ENCODE measurements around the gene NEO1.

Gene NEO1

DNA sequence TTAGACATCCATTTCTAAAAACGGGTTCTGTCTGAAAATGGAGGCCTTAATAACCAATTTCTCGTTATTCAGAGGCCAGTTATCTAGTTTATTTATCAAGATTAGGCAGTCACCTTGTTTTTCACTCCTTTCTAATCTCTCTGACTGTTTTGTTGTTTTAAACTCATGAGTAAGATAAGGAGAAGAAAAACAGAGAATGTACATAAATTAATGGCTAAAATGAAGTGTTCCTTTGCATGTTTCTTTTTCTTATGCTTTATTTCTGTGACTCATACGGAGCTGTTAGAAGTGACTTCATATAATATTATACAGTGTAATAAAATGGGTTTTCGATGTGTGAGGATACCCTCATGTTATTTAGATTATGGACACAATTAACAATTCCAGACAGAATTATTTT is 22.0 kb downstream of the NEO1 start:
- H3K27me3 ChIP-seq (ENCODE audit: low read length): no peaks in the 10 kb centered on the region
- no peaks in the 10 kb centered on the region for H3F3A ChIP-seq (ENCODE audit: insufficient read depth)
- H2AFZ ChIP-seq (ENCODE audit: low read depth, low read length, severe bottlenecking): no peak overlapping the region
- no peak overlapping the region for H3K4me3 ChIP-seq (ENCODE audit: insufficient read depth, low read length, poor library complexity, severe bottlenecking)
- no peaks in the 10 kb centered on the region for H3K79me2 ChIP-seq (ENCODE audit: insufficient read depth, low read length)
- TF ChIP-seq EZH2phosphoT487 (conservative IDR thresholded peaks at IDR 0.05; ENCODE audit: low read length) (no peak), CTCF (IDR thresholded peaks at IDR 0.05; ENCODE audit: insufficient read depth, low read length, poor library complexity, severe bottlenecking) (no peak)
- H3K36me3 ChIP-seq (ENCODE audit: low read length): no peaks in the 10 kb centered on the region
- H4K20me1 ChIP-seq (ENCODE audit: low read depth, low read length): no peaks in the 10 kb centered on the region
- H3K4me2 ChIP-seq (ENCODE audit: low read depth, low read length, poor library complexity, severe bottlenecking): no peak overlapping the region
- no peak overlapping the region for H3K9ac ChIP-seq (ENCODE audit: low read length)
- no peaks in the 10 kb centered on the region for H3K9me2 ChIP-seq (replicated peaks; ENCODE audit: insufficient read depth, low read length)
- H3K27ac ChIP-seq (ENCODE audit: low read depth, low read length): no peak overlapping the region
- no peaks in the 10 kb centered on the region for H3K9me3 ChIP-seq (ENCODE audit: insufficient read depth, low read length)

GRCh38 chr15:73075160-73075859 is 23.0 kb downstream of the NEO1 start:
- Histone ChIP-seq H3K27me3 (ENCODE audit: low read length) (no peaks in the 10 kb centered on the region), H3K4me2 (ENCODE audit: low read depth, low read length, poor library complexity, severe bottlenecking) (no peak overlapping the region), H3K9me3 (ENCODE audit: insufficient read depth, low read length) (no peaks in the 10 kb centered on the region), H4K20me1 (ENCODE audit: low read depth, low read length) (no peaks in the 10 kb centered on the region), H3F3A (ENCODE audit: insufficient read depth) (no peaks in the 10 kb centered on the region), H2AFZ (ENCODE audit: low read depth, low read length, severe bottlenecking) (no peak overlapping the region), H3K36me3 (ENCODE audit: low read length) (no peaks in the 10 kb centered on the region), H3K27ac (ENCODE audit: low read depth, low read length) (no peak overlapping the region), H3K4me3 (ENCODE audit: insufficient read depth, low read length, poor library complexity, severe bottlenecking) (no peak overlapping the region), H3K9ac (ENCODE audit: low read length) (no peak overlapping the region), H3K79me2 (ENCODE audit: insufficient read depth, low read length) (no peaks in the 10 kb centered on the region), H3K9me2 (replicated peaks; ENCODE audit: insufficient read depth, low read length) (no peaks in the 10 kb centered on the region)
- TF ChIP-seq CTCF (IDR thresholded peaks at IDR 0.05; ENCODE audit: insufficient read depth, low read length, poor library complexity, severe bottlenecking) (no peak), EZH2phosphoT487 (conservative IDR thresholded peaks at IDR 0.05; ENCODE audit: low read length) (no peak)

DNA sequence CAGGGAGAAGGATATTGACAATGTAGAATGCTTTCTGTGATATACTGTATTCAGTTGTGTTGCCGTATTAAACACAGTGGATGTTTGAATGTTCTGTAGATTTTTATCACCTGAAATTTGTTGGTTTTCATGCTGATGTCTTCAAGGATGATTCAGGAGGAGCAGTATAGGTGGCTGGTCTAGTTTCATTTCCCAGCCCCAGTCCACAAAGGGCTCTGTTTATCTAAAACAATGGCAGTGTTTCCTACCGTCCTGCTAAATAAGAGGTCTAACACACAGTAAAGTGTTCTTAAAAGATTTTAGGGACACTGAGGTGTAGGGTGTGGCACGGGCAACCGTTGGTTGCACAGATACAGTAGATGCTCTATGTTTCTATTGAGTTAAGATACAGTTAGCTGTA is 26.0 kb downstream of the NEO1 start:
- no peaks in the 10 kb centered on the region for H3K79me2 ChIP-seq (ENCODE audit: insufficient read depth, low read length)
- H4K20me1 ChIP-seq (ENCODE audit: low read depth, low read length): no peaks in the 10 kb centered on the region
- H3K36me3 ChIP-seq (ENCODE audit: low read length): no peaks in the 10 kb centered on the region
- no peak for TF ChIP-seq EZH2phosphoT487 (conservative IDR thresholded peaks at IDR 0.05; ENCODE audit: low read length)
- no peak for TF ChIP-seq CTCF (IDR thresholded peaks at IDR 0.05; ENCODE audit: insufficient read depth, low read length, poor library complexity, severe bottlenecking)
- H3K27ac ChIP-seq (ENCODE audit: low read depth, low read length): no peak overlapping the region
- no peak overlapping the region for H3K9ac ChIP-seq (ENCODE audit: low read length)
- no peaks in the 10 kb centered on the region for H3K9me3 ChIP-seq (ENCODE audit: insufficient read depth, low read length)
- H3K4me3 ChIP-seq (ENCODE audit: insufficient read depth, low read length, poor library complexity, severe bottlenecking): no peak overlapping the region
- H3K27me3 ChIP-seq (ENCODE audit: low read length): no peaks in the 10 kb centered on the region
- no peaks in the 10 kb centered on the region for H3F3A ChIP-seq (ENCODE audit: insufficient read depth)
- H3K4me2 ChIP-seq (ENCODE audit: low read depth, low read length, poor library complexity, severe bottlenecking): no peak overlapping the region
- H2AFZ ChIP-seq (ENCODE audit: low read depth, low read length, severe bottlenecking): no peak overlapping the region
- H3K9me2 ChIP-seq (replicated peaks; ENCODE audit: insufficient read depth, low read length): no peaks in the 10 kb centered on the region
